Fibroblast of lung (primary cell): ENCODE data around the gene GRIN2A.

Experiments used
- EZH2 ChIP-seq: IDR thresholded peaks from 2 replicates; pipeline ENCODE4 v1.5.1; 2012; ENCODE audit warnings: low read length, control low read depth, mild to moderate bottlenecking; ENCODE audit errors: missing control alignments
- TF ChIP-seq, protein P1 (sequence below), 2 donors: IDR thresholded peaks in 1 of 2; conservative IDR thresholded peaks in 1 of 2; 1 replicate in 1 of 2; 2 replicates in 1 of 2; pipeline ENCODE4 v1.5.1; 2011 to 2012; ENCODE audit warnings: low read length in 2 of 2, control low read depth in 1 of 2, inconsistent platforms in 1 of 2, low read depth in 1 of 2, mild to moderate bottlenecking in 1 of 2

DNA sequence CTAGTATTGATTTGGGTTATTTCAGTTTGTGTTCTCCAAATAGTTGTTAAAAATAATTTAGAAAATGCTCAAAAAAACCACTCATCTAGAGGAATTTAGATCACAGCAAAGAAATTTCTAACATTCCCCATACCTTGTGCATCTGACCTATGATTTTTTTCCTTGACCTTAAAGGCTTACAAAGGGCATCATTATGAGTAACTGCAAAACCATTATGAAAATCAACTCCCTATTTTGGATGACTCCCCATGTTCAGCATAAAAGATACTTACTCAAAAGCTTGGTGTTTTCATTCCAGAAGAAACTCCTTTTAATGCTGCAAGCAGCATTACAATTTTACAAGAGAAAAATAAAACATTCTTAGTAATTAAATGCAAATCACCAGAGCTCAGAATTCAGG, 83.2 kb downstream of the GRIN2A start:
- TF ChIP-seq EZH2, result no peak
- TF ChIP-seq, protein P1, sequence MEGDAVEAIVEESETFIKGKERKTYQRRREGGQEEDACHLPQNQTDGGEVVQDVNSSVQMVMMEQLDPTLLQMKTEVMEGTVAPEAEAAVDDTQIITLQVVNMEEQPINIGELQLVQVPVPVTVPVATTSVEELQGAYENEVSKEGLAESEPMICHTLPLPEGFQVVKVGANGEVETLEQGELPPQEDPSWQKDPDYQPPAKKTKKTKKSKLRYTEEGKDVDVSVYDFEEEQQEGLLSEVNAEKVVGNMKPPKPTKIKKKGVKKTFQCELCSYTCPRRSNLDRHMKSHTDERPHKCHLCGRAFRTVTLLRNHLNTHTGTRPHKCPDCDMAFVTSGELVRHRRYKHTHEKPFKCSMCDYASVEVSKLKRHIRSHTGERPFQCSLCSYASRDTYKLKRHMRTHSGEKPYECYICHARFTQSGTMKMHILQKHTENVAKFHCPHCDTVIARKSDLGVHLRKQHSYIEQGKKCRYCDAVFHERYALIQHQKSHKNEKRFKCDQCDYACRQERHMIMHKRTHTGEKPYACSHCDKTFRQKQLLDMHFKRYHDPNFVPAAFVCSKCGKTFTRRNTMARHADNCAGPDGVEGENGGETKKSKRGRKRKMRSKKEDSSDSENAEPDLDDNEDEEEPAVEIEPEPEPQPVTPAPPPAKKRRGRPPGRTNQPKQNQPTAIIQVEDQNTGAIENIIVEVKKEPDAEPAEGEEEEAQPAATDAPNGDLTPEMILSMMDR (conservative IDR thresholded peaks at IDR 0.05 in 1 of 2, IDR thresholded peaks at IDR 0.05 in 1 of 2; ENCODE audit: low read depth in 1 of 2, low read length in 2 of 2), result no peak
